Stimulated activated CD8-positive, alpha-beta memory T cell treated with anti-CD3 and anti-CD28 coated beads, Interleukin-12 subunit alpha, Interleukin-12 subunit beta, amount 100 ng/mL, for 1 hour (primary cell): ENCODE data around the gene LAMB4.

Experiments
- DNase-seq: peaks from one replicate; pipeline ENCODE4 v3.0.0-alpha.2; 2020; ENCODE audit warnings: low read depth

LAMB4 gene

GRCh38 chr7:107995184-107996071 is 134.7 kb downstream of the LAMB4 start:
- no peak for DNase-seq

- DNase-seq: no peak
These were observed 135.6 kb downstream of the LAMB4 start for GRCh38 chr7:107994421-107995030.

- no peak for DNase-seq
These were observed 136.3 kb downstream of the LAMB4 start for GRCh38 chr7:107993891-107994291.

- no peak for DNase-seq
These were observed 140.4 kb downstream of the LAMB4 start for GRCh38 chr7:107989618-107990373.

GRCh38 chr7:107982918-107983389 is 147.2 kb downstream of the LAMB4 start:
- DNase-seq: no peak

GRCh38 chr7:107982042-107982840 is 147.9 kb downstream of the LAMB4 start:
- no peak for DNase-seq

GRCh38 chr7:107981466-107981865 is 148.7 kb downstream of the LAMB4 start:
- no peak for DNase-seq

- DNase-seq: no peak
These were observed 149.4 kb downstream of the LAMB4 start for GRCh38 chr7:107980671-107981190.

- DNase-seq: no peak
These were observed 150.0 kb downstream of the LAMB4 start for GRCh38 chr7:107980171-107980570.

- no peak for DNase-seq
These were observed 151.2 kb downstream of the LAMB4 start for GRCh38 chr7:107978815-107979408.

GRCh38 chr7:107977048-107977447 is 153.1 kb downstream of the LAMB4 start:
- DNase-seq: no peak

- DNase-seq: no peak
These were observed 153.5 kb downstream of the LAMB4 start for GRCh38 chr7:107976620-107977019.

GRCh38 chr7:107975394-107976013 is 154.7 kb downstream of the LAMB4 start:
- DNase-seq: no peak

GRCh38 chr7:107973861-107974260 is 156.3 kb downstream of the LAMB4 start:
- DNase-seq: no peak
